NK-92 (cell line): ENCODE results near the gene IL16.
"Not testable (repeated sequence)": the region's sequence is repeated elsewhere in the genome, so short reads cannot be mapped to it uniquely, and the experiment has no call there.

ENCODE experiments used
- DNase-seq: peaks from one replicate; lab custom pipeline; 2025; ENCODE audit not compliant: unreplicated experiment; lab: John Stamatoyannopoulos, UW

IL16 gene

GRCh38 chr15:81196576-81197254 lies at the start of gene IL16:
IL16 (plus strand) TSS chr15:81196879; CDS start chr15:81225400, 28,521 bp downstream.
- DNase-seq = no peak

DNA sequence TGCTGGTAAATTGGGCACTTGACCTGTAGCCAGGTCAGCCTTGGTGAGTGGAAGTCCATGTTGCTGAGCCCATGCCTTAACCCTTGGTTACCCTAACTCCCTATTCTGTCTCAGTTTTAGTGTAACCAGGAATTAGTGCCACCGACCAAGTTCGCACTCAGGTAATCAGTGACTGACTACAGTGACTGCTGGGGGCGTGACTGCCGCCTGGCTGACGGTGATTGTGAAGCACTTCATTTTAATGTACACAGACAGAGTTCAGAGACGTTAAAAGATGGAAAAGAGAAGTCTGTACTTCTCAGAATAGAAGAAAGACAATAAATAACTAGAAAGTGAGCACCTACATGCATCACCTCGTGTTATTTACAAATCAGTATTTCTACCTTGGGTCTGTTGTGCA lies 45.3 kb upstream of the IL16 start:
- no peak for DNase-seq

DNA sequence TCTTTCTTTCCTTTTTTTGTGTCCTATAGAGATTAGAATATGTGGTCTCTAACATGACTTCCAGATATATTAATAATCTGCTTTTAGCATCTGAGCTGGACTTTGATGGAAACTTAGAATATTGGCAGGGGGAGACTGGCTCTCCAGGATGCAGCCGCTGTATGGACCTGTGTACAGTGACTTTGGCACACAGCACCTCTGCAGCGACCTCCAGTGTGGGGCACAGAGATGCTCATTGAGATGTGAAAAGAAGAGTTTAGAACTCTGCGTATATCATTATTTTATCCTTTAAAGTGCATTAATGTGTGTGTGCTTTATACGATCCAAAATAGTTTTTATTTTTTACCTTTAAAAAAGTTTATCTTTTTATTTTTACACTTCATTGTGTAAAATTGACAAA lies 44.3 kb upstream of the IL16 start:
- DNase-seq = no peak

- no peak for DNase-seq
Observed at GRCh38 chr15:81152799-81153198, 43.9 kb upstream of the IL16 start.

- DNase-seq = no peak
Observed at GRCh38 chr15:81155375-81156218, 41.1 kb upstream of the IL16 start.

DNA sequence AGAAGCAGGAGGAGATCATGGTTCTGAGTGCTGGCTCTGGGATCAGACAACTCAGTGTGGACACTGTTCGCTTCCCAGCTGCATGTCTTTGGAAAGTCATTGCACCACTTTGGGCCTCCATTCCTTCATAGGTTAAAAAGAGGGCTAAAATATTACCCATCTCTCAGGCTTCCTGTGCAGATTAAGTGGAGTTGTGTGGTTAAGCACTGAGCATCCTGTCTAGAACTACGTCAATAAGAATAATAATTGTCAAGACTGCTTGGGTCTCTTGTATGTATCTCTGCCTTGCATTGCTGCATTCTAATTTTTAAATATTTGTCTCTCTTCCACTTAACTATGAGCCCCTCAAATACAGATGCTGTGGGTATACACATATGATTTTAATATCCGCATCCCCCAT lies 40.4 kb upstream of the IL16 start:
- no peak for DNase-seq

DNA sequence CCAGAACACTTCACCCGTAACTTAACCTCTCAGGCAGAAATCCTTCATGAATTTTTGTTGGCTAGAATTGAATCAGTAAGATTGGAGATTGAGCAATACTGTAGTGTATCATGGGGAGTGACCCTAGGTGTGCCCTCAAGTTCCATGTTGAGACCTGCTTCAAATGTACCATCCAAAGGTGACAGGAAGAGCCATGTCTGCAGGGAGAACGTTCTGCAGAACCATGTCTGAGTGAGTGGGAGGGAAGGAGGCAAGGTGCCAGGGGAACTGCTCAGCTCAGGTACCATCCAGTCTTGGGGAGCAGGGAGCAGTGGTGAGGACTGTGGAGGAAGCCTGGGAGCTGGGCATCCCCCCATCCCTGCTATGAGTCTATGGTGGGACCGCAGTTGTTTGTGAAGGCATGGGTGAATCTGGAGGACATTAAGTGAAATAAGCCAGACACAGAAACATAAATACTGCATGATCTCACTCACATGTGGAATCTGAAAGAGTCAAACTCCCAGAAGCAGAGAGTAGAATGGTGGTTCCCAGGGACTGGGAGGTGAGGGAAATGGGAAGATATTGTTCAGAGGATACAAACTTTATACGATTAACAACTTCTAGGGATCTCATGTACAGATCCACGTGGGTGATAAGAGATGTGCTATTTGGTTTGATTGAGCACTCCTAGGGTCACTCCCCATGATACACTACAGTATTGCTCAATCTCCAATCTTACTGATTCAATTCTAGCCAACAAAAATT lies 39.3 kb upstream of the IL16 start:
- DNase-seq = no peak

DNA sequence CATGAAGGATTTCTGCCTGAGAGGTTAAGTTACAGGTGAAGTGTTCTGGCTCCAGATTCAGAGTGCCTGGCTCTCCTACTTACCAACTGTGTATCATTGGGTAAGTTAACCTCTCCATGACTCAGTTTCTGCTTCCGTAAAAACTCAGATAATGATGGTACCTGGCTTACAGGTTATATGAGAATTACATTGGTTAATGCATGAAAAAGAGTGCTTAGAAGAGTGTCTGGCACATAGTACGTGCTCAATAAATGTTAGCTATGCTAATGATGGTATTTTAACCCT lies 38.8 kb upstream of the IL16 start:
- no peak for DNase-seq

GRCh38 chr15:81158561-81158960 lies 38.1 kb upstream of the IL16 start:
- DNase-seq = not testable (repeated sequence)

DNA sequence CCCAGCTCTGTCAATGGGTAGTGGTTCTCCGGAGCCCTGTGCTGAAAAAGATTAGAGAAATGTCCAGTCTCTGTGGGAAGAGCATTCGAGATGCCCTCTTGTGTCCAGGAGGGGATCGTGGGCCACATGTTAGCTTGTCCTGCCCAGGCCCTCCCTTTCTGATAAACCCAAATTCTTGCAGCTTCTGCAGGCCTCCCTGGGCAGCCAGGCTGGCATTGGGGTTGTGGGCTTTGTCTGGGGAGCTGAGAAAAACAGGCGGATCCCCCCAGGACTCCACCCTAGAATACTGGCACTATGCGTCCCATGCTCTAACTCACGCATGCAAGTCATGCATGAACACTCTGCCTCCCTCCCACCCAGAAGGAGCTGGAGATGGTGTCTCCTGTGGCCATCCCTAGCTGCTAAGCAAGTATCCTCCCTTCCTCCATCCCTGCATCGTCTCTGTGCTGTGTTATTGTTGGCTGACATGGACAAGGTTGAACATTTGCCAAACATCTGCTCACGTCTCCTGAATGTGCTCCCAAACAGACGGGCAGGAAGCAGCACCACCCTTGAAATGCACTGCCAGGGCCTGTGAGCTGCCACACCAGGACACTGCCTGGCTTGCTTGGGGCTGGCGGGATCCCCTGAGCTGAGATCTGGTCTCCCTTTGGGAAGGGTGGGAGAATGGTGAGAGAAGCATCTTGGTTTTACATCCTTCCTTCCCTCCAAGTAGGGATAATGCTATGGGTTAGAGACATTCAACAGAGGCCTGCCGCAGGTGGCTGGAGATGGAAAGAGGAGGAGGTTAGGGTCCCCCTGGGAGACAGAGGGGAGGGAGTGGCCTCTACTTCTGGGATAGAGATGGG lies 36.1 kb upstream of the IL16 start:
- DNase-seq = no peak

GRCh38 chr15:81161160-81161673 lies 35.5 kb upstream of the IL16 start:
- DNase-seq = no peak

DNA sequence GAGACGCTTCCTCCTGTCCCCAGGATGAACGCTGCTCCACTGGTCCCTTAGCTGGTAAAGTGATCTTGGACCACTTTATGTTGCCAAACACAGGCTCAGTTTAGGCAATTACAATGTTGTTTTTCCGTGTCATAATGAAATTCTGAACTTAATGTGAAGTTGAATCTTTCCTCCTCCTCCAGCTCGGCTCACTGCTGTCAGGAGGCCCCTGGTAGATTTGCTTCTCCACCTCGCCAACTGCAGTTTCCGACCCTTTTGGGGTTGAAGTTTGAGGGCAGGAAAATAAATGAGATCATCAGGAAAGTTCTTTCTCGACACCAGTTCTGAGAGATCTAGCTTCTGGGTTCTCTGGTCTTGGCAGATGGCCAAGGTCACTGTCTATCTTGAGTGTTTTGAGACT lies 34.8 kb upstream of the IL16 start:
- DNase-seq = no peak

GRCh38 chr15:81163961-81164800 lies 32.5 kb upstream of the IL16 start:
- no peak for DNase-seq

- no peak for DNase-seq
Observed at GRCh38 chr15:81165535-81165934, 31.1 kb upstream of the IL16 start.

DNA sequence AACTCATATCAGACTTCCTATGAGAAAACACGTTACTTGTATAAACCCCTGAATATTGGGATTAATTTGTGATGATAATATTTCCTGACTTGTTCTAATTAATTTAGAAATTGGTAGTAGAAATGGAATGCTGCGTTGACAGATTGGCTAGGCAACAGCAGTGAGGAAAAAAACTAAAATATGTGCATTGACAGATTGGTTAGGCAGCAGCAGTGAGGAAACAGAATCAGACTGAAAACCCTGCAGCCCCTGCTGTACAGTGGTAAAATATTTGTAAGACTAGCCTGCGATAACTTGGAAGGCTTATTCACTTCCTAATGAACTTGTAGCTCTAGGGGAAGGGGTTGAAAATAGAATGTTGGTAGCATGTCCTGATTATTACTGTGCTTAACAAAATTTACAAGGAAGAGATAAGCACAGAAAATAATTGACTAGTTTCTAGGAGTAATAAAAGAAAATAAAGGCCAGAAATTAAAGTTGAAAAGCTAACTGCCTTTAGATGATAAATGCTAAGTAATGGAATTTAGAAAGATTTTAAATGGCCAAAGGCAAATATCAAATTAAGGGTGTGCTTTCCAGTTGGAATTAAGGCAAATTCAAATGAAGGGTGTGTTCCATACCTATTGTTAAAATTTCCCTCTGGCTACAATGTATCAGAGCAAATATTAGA lies 29.9 kb upstream of the IL16 start:
- no peak for DNase-seq

DNA sequence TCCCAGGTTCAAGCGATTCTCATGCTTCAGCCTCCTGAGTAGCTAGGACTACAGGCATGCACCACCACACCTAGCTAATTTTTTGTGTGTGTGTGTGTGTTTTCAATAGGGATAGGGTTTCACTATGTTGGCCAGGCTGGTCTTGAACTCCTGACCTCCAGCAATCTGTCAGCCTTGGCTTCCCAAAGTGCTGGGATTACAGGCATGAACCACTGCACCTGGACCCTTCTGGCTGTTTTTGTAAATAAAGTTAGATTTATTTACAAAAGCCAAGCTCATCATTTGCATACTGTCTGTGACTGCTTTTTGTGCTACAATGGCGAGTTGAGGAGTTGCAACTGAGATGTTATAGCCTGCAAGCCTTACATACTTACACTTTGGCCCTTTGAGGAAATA lies 28.6 kb upstream of the IL16 start:
- no peak for DNase-seq

DNA sequence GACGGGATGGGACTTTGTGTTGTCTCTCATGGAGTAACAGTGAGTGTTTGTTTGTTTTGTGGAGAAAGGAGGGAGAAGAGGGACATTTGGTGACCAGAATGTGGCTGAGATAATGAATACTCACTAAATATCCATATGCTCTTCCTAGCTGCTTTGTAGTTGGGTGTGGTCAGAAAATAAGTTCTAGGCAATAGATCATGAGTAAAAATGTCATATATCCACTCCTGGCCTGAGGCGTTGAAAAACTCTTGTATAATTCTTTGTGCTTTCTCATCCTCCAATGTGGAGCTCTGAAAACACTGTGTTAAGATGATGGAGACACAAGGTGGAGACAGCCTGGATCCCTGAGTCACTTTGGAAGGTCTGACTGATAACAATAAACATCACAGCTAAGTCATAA lies 28.0 kb upstream of the IL16 start:
- no peak for DNase-seq

DNA sequence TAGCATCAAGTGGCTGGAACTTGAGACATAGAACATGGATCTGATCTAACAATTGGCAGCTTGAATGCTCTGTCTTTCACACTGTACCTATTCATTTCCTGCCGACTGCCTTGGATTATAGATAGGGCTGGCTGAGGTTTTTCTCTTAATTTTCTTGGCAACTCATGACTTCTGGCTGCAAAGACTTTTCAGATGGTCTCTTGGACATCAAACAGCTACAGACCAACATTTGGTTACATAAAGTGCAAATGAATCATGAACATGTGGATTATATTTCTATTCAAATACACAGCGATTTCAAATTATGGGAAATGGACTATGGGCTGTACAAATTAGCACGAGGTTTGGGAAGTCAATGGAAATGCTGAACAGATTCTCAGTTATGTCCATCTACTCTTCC lies 26.2 kb upstream of the IL16 start:
- DNase-seq = no peak

DNA sequence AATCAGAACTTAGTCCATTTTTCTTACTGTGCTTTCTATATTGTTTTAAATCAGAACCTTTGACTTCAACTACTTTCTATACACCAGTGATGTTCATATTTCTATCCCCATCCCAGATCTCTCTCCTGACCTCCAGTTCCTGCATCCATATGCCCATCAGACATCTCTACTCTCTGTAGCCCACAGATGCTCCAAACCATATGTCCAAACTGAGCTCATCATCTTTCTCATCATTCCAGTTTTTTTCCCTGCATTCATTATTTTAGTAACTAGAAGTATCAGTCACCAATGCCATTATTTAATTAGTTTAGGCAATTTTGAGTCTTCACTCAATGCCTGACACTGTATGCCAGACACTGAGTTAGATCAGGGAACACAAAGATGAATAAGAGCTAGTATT lies 25.4 kb upstream of the IL16 start:
- DNase-seq = no peak
